ENCODE results near the gene PCNP. TPM values are rescaled to one million over a fixed set of nuclear protein-coding genes. Genes with fewer than 3 reads are reported as not detected.
"Not testable (repeated sequence)": the region's sequence is repeated elsewhere in the genome, so short reads cannot be mapped to it uniquely, and the experiment has no call there.

The PCNP gene
- total and polyA plus RNA-seq, 9 of the 15 experiments (the other 6 are each of a cell fraction or from before 2014, with no cell fraction given) = 54.3 to 170 (median 150) TPM

GRCh38 chr3:101641397-101642115, 67.6 kb downstream of the PCNP start (continued):
- TF ChIP-seq FOXM1 (IDR thresholded peaks at IDR 0.05; ENCODE audit: low read depth) (peak; percentile 25; the same call in 1 of the 2 replicates), MTA2 (IDR thresholded peaks at IDR 0.05; ENCODE audit: low read depth) (peak; percentile 39; the same call in 1 of the 2 replicates), GTF2E2 (tag; IDR thresholded peaks at IDR 0.05) (peak; percentile 97), JUNB (CRISPR knock-in tag; conservative IDR thresholded peaks at IDR 0.05) (peak; percentile 81), ZKSCAN3 (CRISPR knock-in tag; IDR thresholded peaks at IDR 0.05) (peak; percentile 96), ELF4 (CRISPR knock-in tag; IDR thresholded peaks at IDR 0.05) (peak; percentile 99), ATF4 (CRISPR knock-in tag; IDR thresholded peaks at IDR 0.05) (peak; percentile 99), ZNF830 (CRISPR knock-in tag; IDR thresholded peaks at IDR 0.05) (peak; percentile 98), ZNF644 (tag; IDR thresholded peaks at IDR 0.05; ENCODE audit: low read depth) (peak; percentile 99), ZNF79 (CRISPR knock-in tag; IDR thresholded peaks at IDR 0.05; ENCODE audit: low read depth) (peak; percentile 99), ZNF354B (CRISPR knock-in tag; IDR thresholded peaks at IDR 0.05) (peak; percentile 98), NFXL1 (CRISPR knock-in tag; IDR thresholded peaks at IDR 0.05) (peak; percentile 97), ARID1B (IDR thresholded peaks at IDR 0.05) (peak; percentile 84), ZNF780A (CRISPR knock-in tag; IDR thresholded peaks at IDR 0.05) (peak; percentile 96), TBL1XR1 (IDR thresholded peaks at IDR 0.05; ENCODE audit: low read length in 2 of 2) (peak in 1 of 2 experiments; percentile 36; a peak in 1 of 4 replicates), TEAD4 (IDR thresholded peaks at IDR 0.05; ENCODE audit: low read length) (peak; percentile 82), RNF219 (CRISPR knock-in tag; IDR thresholded peaks at IDR 0.05) (peak; percentile 98), TCFL5 (CRISPR knock-in tag; conservative IDR thresholded peaks at IDR 0.05) (peak; percentile 99), POLR2AphosphoS5 (IDR thresholded peaks at IDR 0.05; ENCODE audit: control insufficient read depth, insufficient read depth, low read depth, low read length) (peak; percentile 61; the same call in 1 of the 2 replicates), NFRKB (IDR thresholded peaks at IDR 0.05; ENCODE audit: low read depth) (peak; percentile 73; the same call in 1 of the 2 replicates), NFE2L1 (tag; IDR thresholded peaks at IDR 0.05; ENCODE audit: borderline replicate concordance, low read depth) (peak; percentile 86), ZNF311 (CRISPR knock-in tag; IDR thresholded peaks at IDR 0.05) (peak; percentile 100), CCNT2 (IDR thresholded peaks at IDR 0.05; ENCODE audit: borderline replicate concordance, extremely low read depth, insufficient read length, low read depth, low read length) (peak; percentile 22)
- not testable (repeated sequence) for TF ChIP-seq FOXM1 (CRISPR knock-in tag; IDR thresholded peaks at IDR 0.05; ENCODE audit: low read depth); TEAD4 (CRISPR knock-in tag; IDR thresholded peaks at IDR 0.05; ENCODE audit: borderline replicate concordance)
- TF ChIP-seq, protein P1, sequence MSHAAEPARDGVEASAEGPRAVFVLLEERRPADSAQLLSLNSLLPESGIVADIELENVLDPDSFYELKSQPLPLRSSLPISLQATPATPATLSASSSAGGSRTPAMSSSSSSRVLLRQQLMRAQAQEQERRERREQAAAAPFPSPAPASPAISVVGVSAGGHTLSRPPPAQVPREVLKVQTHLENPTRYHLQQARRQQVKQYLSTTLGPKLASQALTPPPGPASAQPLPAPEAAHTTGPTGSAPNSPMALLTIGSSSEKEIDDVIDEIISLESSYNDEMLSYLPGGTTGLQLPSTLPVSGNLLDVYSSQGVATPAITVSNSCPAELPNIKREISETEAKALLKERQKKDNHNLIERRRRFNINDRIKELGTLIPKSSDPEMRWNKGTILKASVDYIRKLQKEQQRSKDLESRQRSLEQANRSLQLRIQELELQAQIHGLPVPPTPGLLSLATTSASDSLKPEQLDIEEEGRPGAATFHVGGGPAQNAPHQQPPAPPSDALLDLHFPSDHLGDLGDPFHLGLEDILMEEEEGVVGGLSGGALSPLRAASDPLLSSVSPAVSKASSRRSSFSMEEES (CRISPR knock-in tag; IDR thresholded peaks at IDR 0.05) = peak; percentile 94

Measured in K562 (cell line).